MCF 10A (cell line): ENCODE results near the gene PIP4K2B. TPM values are rescaled to one million over a fixed set of nuclear protein-coding genes. Genes with fewer than 3 reads are reported as not detected.

Experiments used
- BruUV-seq: library from RNA; stranded (reverse); fragments of 400-500 nt; replicated peaks from 2 replicates; lab custom pipeline; 2021; lab: Mats Ljungman, UMichigan
- CTCF ChIA-PET: fragments of 300-600 bp; sonication (Branson Sonifier 250); formaldehyde crosslinking; extraction: SDS; loops from one replicate; lab custom pipeline; 2021; ENCODE audit warnings: antibody characterized with exemption, inconsistent platforms; lab: Yijun Ruan, JAX
- POLR2A ChIA-PET: fragments of 300-600, 350-650 bp; sonication (Branson Sonifier 250); formaldehyde crosslinking; extraction: SDS; loops from one replicate; lab custom pipeline; 2020; ENCODE audit warnings: antibody characterized with exemption, inconsistent platforms; lab: Yijun Ruan, JAX
- DNase-seq: peaks from one replicate; pipeline ENCODE4 v3.0.0-alpha.2; 2018; ENCODE audit not compliant: unreplicated experiment
- H3K27ac Mint-ChIP-seq: one replicate; pipeline ENCODE4 v1.8.0; 2022; ENCODE audit warnings: mild to moderate bottlenecking, low read depth, mixed read lengths; ENCODE audit not compliant: unreplicated experiment
- H3K27me3 Mint-ChIP-seq: one replicate; pipeline ENCODE4 v1.8.0; 2022; ENCODE audit warnings: mixed read lengths; ENCODE audit not compliant: insufficient read depth, unreplicated experiment
- H3K36me3 Mint-ChIP-seq: one replicate; pipeline ENCODE4 v1.8.0; 2022; ENCODE audit warnings: mild to moderate bottlenecking, moderate library complexity, mixed read lengths; ENCODE audit not compliant: insufficient read depth, unreplicated experiment
- H3K4me1 Mint-ChIP-seq: one replicate; pipeline ENCODE4 v1.8.0; 2022; ENCODE audit warnings: mixed read lengths; ENCODE audit not compliant: insufficient read depth, unreplicated experiment
- H3K4me3 Mint-ChIP-seq: one replicate; pipeline ENCODE4 v1.8.0; 2022; ENCODE audit warnings: mild to moderate bottlenecking, moderate library complexity, mixed read lengths; ENCODE audit not compliant: unreplicated experiment
- H3K9me3 Mint-ChIP-seq: one replicate; pipeline ENCODE4 v1.8.0; 2022; ENCODE audit warnings: mixed read lengths; ENCODE audit not compliant: unreplicated experiment
- intact Hi-C: fragments of 100-400 bp; cut with micrococcal nuclease; formaldehyde crosslinking; loops from 2 replicates; pipeline ENCODE4 v1.14.1; 2022
- total RNA-seq: library from RNA; stranded (reverse); gene quantifications from 2 replicates; pipeline ENCODE4 v1.2.3, GENCODE V29; 2022
- TF ChIP-seq, protein P1 (sequence below): fragments of 200-600 bp; IDR thresholded peaks from one replicate; pipeline ENCODE4 v1.8.0; 2022; ENCODE audit warnings: antibody characterized with exemption, mild to moderate bottlenecking; ENCODE audit not compliant: unreplicated experiment

Gene PIP4K2B
- total RNA-seq, 1 experiment from 2014 or later: 27.4 TPM

DNA sequence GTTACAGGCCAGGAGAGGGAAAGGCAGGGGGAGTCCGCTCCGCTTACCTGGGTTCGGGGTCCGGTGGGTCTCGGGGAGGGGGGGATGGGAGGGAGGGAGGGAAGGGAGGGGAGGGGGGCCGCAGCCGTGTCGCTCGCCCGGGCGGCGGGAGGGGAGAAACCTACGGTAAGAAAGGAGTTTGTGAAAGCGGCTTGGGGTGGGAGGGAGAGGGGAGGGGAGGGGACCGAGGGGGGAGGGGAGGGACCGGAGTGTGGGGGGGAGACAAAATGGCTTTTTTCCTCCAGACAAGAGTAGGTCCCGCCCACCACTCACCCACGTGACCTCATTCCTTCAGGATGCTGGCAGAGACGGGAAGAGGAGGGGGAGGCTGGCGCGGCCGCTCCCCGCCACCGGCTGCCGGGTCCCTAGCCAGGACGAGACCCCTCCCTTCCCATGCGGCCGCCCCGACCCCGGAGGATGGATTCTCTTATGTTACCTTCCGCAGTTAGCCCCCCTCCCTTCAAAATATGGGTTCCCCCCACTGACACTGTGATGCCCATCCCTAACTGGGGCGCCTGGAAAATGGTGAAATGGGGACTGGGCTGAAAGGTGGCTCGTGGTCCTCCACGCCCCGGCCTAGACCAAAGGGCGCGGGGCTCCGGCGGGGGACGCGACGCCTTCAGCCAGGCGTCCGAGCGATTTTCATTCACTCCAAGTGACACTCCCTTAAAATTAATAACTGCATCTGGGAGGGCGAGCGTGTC lies 51.0 kb downstream of the PIP4K2B start, which contains the start of gene PCGF2:
PCGF2 (minus strand) TSS at position 188 of the 743 bp plus-strand sequence. CDS start 7,934 bp downstream, outside the sequence.
- CTCF ChIA-PET: no interaction called here
- TF ChIP-seq, protein P1, sequence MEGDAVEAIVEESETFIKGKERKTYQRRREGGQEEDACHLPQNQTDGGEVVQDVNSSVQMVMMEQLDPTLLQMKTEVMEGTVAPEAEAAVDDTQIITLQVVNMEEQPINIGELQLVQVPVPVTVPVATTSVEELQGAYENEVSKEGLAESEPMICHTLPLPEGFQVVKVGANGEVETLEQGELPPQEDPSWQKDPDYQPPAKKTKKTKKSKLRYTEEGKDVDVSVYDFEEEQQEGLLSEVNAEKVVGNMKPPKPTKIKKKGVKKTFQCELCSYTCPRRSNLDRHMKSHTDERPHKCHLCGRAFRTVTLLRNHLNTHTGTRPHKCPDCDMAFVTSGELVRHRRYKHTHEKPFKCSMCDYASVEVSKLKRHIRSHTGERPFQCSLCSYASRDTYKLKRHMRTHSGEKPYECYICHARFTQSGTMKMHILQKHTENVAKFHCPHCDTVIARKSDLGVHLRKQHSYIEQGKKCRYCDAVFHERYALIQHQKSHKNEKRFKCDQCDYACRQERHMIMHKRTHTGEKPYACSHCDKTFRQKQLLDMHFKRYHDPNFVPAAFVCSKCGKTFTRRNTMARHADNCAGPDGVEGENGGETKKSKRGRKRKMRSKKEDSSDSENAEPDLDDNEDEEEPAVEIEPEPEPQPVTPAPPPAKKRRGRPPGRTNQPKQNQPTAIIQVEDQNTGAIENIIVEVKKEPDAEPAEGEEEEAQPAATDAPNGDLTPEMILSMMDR: no peak
- POLR2A ChIA-PET: interaction anchor here (1.5 to 4.4 kb wide), 3 partner anchors 17 to 405 kb away, joined by 3 to 46 read pairs (median 3); partner anchors contain the start of gene CISD3
- Mint-ChIP-seq H3K36me3 (peaks cover 31% of the 10 kb centered on the region), H3K4me3 (peak within 1 kb of the TSS; percentile 96), H3K27ac (peak within 1 kb of the TSS; percentile 26), H3K27me3 (no peaks in the 10 kb centered on the region), H3K9me3 (no peaks in the 10 kb centered on the region), H3K4me1 (peaks cover 45% of the 10 kb centered on the region)
- BruUV-seq: no TSS peak
- DNase-seq: peak; percentile 84
- intact Hi-C loops: no loop called here

DNA sequence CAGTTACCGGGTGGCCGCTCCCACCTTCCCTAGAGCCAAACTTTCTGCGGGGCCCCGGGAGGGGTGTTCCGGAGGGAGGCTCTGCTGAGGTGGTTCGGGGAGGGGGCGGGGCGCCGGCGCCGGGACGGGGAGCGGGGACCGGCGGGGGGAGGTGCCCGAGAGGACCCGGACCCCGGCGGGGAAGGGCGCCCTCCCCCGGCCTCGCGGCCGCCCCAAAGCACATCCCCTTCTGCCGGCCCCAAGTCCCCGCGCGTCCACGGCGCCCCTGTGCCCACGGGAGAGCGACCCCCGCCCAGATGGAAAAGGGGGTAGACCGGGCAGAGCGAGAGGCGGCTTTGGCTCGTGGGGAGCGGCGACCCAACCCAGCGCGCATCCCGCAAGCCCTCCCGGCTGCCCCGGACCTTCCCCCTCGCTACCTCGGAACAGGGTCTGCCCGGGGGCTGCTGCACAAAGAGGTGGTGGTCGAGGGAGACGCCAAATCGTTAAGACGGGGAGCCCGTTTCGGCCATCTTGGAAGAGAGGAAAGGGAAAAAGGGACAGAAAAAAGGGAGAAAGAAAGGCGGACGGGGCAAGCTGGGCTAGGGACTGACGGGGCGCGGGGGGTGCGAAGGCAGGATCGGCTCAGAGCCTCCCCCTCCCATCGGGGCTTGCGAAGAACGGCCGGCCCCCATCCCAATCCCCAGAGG lies 51.8 kb downstream of the PIP4K2B start:
- ChIA-PET CTCF (interaction anchor here (5.4 kb wide), 1 partner anchor 13 kb away, joined by 45 read pairs; no protein-coding TSS in a partner anchor), POLR2A (interaction anchor here (2.3 to 2.5 kb wide), 2 partner anchors 17 to 42 kb away, joined by 10 to 11 read pairs; partner anchors contain the start of genes CISD3 and MLLT6)
- Mint-ChIP-seq H3K36me3 (peaks cover 28% of the 10 kb centered on the region), H3K9me3 (no peaks in the 10 kb centered on the region), H3K27me3 (no peaks in the 10 kb centered on the region), H3K4me1 (peaks cover 46% of the 10 kb centered on the region), H3K27ac (peak overlapping the region; percentile 26), H3K4me3 (peak overlapping the region; percentile 96)
- DNase-seq: no peak
- TF ChIP-seq, protein P1: no peak
- intact Hi-C loops: no loop called here
- no TSS peak for BruUV-seq

DNA sequence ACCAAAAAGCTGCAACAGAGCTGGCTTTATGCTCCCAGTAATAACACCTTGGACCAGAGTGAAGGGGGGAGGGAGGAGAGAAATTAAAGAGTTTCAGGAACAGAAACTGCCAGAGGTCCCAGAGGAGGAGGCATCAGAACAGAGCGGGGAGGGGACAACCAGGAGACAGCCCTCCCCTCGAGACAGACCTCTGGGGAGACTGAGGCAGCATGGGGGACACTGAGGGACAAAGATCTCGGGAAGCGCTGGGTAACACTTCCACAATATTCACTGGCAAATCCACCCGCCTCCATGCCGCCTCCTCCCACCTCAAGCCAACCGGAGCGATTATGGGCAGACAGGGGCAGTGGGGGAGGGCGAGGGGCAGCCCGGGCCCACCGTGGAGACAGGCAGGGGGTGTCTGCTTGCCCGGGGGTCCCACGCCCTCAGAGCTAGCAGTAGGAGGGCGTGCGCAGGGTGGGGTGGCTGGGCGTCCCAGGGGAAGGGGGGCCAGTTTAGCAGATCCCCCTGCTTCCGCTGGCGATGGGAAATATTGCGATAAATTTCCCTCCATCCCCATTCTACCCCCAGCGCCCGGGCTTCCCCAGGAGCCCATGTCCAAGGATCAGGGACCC lies 52.4 kb downstream of the PIP4K2B start:
- no TSS peak for BruUV-seq
- TF ChIP-seq, protein P1: no peak
- Mint-ChIP-seq H3K36me3 (peaks cover 27% of the 10 kb centered on the region), H3K9me3 (no peaks in the 10 kb centered on the region), H3K4me1 (peaks cover 50% of the 10 kb centered on the region), H3K27me3 (no peaks in the 10 kb centered on the region), H3K27ac (peak overlapping the region; percentile 20), H3K4me3 (peak overlapping the region; percentile 96)
- ChIA-PET CTCF (interaction anchor here (1.0 to 5.4 kb wide), 3 partner anchors 9 to 16 kb away, joined by 3 to 45 read pairs (median 4); no protein-coding TSS in a partner anchor), POLR2A (interaction anchor here (0.7 to 2.5 kb wide), 4 partner anchors 11 to 715 kb away, joined by 3 to 11 read pairs (median 8); partner anchors contain the start of genes CISD3 and MLLT6)
- intact Hi-C loops: no loop called here
- no peak for DNase-seq
